Fibroblast of mammary gland (primary cell): ENCODE results near the gene SLC4A11.

ENCODE experiments used
- DNase-seq: peaks from one replicate; pipeline ENCODE4 v3.0.0-alpha.2; 2010; ENCODE audit warnings: low read depth
- H3K4me3 ChIP-seq: 2 replicates; pipeline ENCODE4 v1.5.1; 2011; ENCODE audit warnings: low read depth, mild to moderate bottlenecking, low read length, moderate library complexity; ENCODE audit not compliant: control insufficient read depth
- CTCF ChIP-seq: conservative IDR thresholded peaks from 2 replicates; pipeline ENCODE4 v1.5.1; 2011; ENCODE audit warnings: low read depth, low read length, inconsistent platforms; ENCODE audit not compliant: control insufficient read depth, insufficient read depth

SLC4A11 gene

DNA sequence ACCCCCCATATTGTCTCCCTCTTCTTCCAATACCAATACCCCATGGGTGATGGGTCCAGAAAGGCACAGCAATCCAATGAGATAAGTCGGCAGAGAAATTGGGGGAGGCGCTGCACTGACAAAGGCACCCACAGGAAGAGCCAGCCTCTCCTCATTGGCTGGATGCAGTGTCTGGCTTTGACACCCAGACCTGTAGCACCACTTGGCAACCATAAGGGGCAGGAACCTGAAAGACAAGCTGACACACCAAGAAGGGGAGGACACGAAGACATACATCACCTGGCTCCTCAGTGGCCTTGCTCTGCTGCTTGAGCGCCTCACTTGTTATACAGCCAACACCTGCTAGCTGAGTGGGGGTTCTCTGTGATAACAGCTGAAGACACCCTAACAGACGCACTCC, 19.4 kb upstream of the SLC4A11 start:
- no peak overlapping the region for H3K4me3 ChIP-seq
- DNase-seq, result no peak
- TF ChIP-seq CTCF, result no peak

GRCh38 chr20:3255728-3256127, 16.7 kb upstream of the SLC4A11 start:
- DNase-seq, result no peak
- no peak for TF ChIP-seq CTCF
- no peak overlapping the region for H3K4me3 ChIP-seq

DNA sequence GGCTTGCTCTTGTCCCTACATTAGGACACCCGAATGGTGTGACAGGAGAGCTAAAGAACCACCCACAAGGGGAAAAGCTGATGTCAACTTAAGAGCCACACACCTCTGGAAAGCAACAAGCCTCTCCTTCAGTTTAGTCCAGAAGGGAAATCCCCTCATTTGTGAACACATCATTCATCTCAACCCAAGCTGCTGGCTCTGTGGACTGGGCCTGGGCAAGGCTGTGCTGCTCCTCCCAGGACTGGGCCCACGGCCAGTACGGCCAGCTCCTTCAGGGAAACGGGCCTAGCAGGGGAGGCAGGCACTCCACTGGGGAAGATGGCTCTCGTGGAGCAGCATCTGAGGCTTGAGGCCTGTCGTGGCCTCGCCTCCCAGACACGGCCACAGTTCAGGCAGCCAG, 12.8 kb upstream of the SLC4A11 start:
- TF ChIP-seq CTCF, result no peak
- H3K4me3 ChIP-seq, result no peak overlapping the region
- peak; percentile 36 for DNase-seq

DNA sequence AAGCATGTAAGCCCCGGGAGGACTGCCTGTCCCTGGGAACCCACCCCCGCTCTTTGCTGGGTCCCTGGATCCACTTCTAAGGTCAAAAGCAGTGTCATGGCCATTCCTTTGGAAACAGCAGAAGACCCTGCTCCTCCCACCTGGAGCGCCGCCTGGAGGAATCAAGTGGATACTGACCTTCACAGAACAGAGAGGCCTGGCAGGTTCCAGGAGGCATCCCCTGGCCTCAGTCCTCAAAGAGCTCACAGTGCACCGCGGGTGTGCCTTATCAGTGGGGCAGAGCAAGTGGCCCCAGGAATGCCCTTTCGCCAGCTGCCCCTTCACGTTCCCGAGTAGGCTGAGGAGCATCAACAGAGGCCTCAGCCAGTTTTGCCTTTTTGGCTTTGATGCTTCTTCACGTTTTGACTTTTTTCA, 11.1 kb upstream of the SLC4A11 start:
- peak; percentile 23 for TF ChIP-seq CTCF
- H3K4me3 ChIP-seq, result no peak overlapping the region
- no peak for DNase-seq

DNA sequence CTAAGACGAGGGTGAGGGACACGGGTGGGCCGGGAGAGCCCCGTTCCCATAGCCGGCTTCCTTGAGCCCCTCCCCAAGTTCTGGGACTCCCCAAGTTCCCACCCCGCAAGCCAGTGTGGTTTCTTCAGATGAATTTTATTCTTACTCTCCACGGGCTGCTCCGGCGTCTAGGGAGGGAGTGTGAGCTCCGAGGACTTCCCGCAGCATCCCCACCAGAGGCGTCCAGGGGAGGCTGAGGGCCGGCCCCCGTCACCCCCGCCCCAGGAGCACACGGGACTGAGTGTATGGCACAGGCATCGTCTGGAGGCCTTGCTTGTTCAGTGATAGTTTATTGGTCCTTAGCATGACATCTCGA, 10.0 kb upstream of the SLC4A11 start:
- TF ChIP-seq CTCF, result no peak
- peak overlapping the region; percentile 24 for H3K4me3 ChIP-seq
- DNase-seq, result no peak

DNA sequence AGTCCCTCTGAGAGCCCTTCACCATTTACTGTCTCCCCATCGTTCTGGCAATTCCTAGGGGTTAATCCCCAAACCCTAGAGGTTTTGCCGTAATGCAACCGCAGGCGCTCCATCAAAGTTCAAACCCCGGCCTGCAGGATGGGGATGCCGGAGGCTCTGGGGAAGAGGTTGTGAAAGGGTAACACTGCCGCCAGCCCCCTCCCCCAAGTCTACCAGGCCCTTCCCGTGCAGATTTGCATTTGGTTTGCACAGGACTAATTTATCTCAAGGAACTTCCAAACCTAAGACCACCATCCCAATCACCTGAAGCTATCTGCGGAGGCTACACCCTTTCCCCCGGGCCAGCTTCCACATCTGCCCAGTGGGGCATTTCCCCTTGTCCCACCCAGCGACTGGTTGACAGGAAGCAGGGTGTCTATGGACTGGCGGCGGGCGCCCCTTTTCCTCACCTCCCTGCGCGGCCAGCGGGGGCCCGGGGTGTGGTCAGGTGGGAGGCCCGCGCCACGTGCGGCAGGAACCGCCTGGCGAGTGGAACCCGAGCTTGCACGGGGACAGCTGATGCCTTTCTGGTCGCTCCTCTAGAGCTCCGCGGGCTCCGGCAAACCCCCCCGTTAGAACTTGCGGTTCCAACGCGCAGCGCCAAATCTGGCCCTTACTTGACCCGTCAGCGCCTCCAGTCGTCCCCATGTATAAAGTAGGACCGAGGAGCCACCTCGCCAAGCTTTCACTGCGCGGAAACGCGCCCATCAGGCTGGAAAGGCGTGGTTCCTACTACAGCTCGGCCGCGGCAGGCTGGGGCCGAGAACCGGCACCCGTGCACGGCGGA, 9.4 kb upstream of the SLC4A11 start:
- no peak for TF ChIP-seq CTCF
- peak overlapping the region; percentile 24 for H3K4me3 ChIP-seq
- peak; percentile 44 for DNase-seq
